Muscle of arm (tissue), 14 donors: Measurements from ENCODE around the gene ABHD1. TPM values are rescaled to one million over a fixed set of nuclear protein-coding genes. Genes with fewer than 3 reads are reported as not detected.
"Not testable (repeated sequence)": the region's sequence is repeated elsewhere in the genome, so short reads cannot be mapped to it uniquely, and the experiment has no call there.

Experiments
- DNase-seq: peaks from one replicate; pipeline ENCODE4 v3.0.0-alpha.2; 2013
- long read RNA-seq, 11 donors: transcript quantifications; one replicate each; lab custom pipeline, GENCODE V29; 2026
- polyA plus RNA-seq, 12 donors: library from polyadenylated mRNA; unstranded; fragments of 120-200 nt; gene quantifications; one replicate each; pipeline ENCODE4 v1.2.1, GENCODE V29; 2013; ENCODE audit not compliant: insufficient read length in 12 of 12

Gene ABHD1
- under 1 TPM in 10 of 12 donors, not detected in 2; 0.12 to 0.70 (median 0.34) TPM for polyA plus RNA-seq
- long read RNA-seq, donor 1, result 0 reads
- long read RNA-seq, donor 2, partial matches to known transcripts, result 0 of 1 reads
- long read RNA-seq, donor 2, other reads (novel, unspliced or antisense), result 0 of 1 reads
- long read RNA-seq, donor 3, result 0 reads
- long read RNA-seq, donor 4, result 0 reads
- long read RNA-seq, donor 5, result 0 reads
- long read RNA-seq, donor 6, result 0 reads
- long read RNA-seq, donor 7, result 0 reads
- long read RNA-seq, donor 8, result 0 reads
- long read RNA-seq, donor 9, result 0 reads
- long read RNA-seq, donor 10, result 0 reads
- long read RNA-seq, donor 11, partial matches to known transcripts, result 0 of 1 reads
- long read RNA-seq, donor 11, other reads (novel, unspliced or antisense), result 0 of 1 reads

- no peak for DNase-seq
Measured at GRCh38 chr2:27123302-27124150, at the start of gene ABHD1. Gene ABHD1, plus strand, starts transcription at chr2:27123815. Its CDS starts 134 bp downstream, at chr2:27123949.

- DNase-seq, result no peak
Measured at GRCh38 chr2:27074738-27075565, 48.7 kb upstream of the ABHD1 start.

GRCh38 chr2:27075566-27075871 is 48.1 kb upstream of the ABHD1 start:
- DNase-seq, result not testable (repeated sequence)

GRCh38 chr2:27076323-27076722 is 47.3 kb upstream of the ABHD1 start:
- DNase-seq, result no peak

GRCh38 chr2:27077231-27077630 is 46.4 kb upstream of the ABHD1 start:
- no peak for DNase-seq

- DNase-seq, result peak; percentile 94
Measured at GRCh38 chr2:27078267-27079194, 45.1 kb upstream of the ABHD1 start, which contains the start of gene EMILIN1. Gene EMILIN1, plus strand, starts transcription at chr2:27078615. Its CDS starts 451 bp downstream, at chr2:27079066.

GRCh38 chr2:27079233-27080139 is 44.1 kb upstream of the ABHD1 start:
- DNase-seq, result no peak

GRCh38 chr2:27080140-27080469 is 43.5 kb upstream of the ABHD1 start:
- no peak for DNase-seq

GRCh38 chr2:27080603-27080936 is 43.0 kb upstream of the ABHD1 start:
- no peak for DNase-seq

GRCh38 chr2:27081984-27082772 is 41.4 kb upstream of the ABHD1 start:
- no peak for DNase-seq

- no peak for DNase-seq
Measured at GRCh38 chr2:27082773-27083409, 40.7 kb upstream of the ABHD1 start.

- no peak for DNase-seq
Measured at GRCh38 chr2:27083410-27084296, 40.0 kb upstream of the ABHD1 start.

- no peak for DNase-seq
Measured at GRCh38 chr2:27084297-27085061, 39.1 kb upstream of the ABHD1 start.

- DNase-seq, result no peak
Measured at GRCh38 chr2:27085062-27085672, 38.4 kb upstream of the ABHD1 start.

- peak; percentile 58 for DNase-seq
Measured at GRCh38 chr2:27085673-27086089, 37.9 kb upstream of the ABHD1 start.

- DNase-seq, result peak; percentile 94
Measured at GRCh38 chr2:27086090-27086723, 37.4 kb upstream of the ABHD1 start.
